ENCODE results near the gene NLRP12. TPM values are rescaled to one million over a fixed set of nuclear protein-coding genes. Genes with fewer than 3 reads are reported as not detected.

Gene NLRP12
- total RNA-seq, 1 donor from 2014 or later = not detected

DNA sequence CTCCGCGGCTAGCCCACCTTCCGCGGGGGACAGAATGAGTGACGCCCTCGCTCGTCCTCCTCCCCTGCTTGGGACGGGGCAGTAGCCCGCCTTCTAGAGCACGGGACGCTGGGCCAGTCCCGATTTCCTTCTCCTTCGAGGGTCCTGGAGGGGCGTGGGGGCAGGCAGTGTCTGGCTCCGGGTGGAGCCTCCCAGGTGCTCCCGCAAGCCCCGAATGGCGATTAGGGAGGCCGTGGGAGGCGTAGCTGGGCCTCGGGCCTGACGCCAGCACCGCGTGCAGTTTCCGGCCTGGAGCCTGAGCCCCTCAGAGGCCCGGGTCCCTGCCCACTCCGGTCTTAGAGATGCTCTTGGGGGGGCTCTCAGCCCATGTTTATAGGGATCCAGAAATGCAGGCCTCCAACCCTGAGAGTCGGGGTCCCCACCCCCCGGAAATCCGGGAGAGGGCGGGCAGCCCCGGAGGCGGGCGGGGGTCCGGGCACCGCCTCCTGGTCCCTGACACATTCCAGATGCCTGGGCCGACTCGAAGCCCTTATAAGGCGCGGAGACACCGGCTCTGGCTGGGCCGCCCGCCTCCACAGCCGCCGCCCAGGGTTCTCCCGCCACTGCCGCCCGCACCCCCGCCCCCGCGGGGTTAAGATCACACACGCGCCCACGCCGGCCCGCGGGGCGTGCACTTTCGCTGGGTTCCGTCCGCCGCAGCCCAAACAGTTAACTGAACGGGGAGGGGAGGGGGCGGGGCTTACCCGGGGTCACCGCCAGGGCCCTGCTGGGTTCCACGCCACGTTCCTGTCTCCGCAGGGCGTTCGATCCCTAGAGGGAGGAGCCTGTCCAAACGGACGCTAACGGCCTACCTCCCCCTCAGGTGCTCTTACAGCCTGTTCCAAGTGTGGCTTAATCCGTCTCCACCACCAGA lies 45.0 kb upstream of the NLRP12 start:
- Mint-ChIP-seq H3K4me3 (peak overlapping the region; percentile 87), H3K9me3 (no peaks in the 10 kb centered on the region), H3K27ac (ENCODE audit: unreplicated experiment) (peak overlapping the region; percentile 78), H3K27me3 (ENCODE audit: low read depth) (peaks cover 23% of the 10 kb centered on the region), H3K36me3 (ENCODE audit: low read depth) (peaks cover 5% of the 10 kb centered on the region), H3K4me1 (peaks cover 38% of the 10 kb centered on the region)
- DNase-seq (ENCODE audit: low read depth, low spot score) = peak; percentile 65
- peak; percentile 51 for TF ChIP-seq CTCF (conservative IDR thresholded peaks at IDR 0.05)

DNA sequence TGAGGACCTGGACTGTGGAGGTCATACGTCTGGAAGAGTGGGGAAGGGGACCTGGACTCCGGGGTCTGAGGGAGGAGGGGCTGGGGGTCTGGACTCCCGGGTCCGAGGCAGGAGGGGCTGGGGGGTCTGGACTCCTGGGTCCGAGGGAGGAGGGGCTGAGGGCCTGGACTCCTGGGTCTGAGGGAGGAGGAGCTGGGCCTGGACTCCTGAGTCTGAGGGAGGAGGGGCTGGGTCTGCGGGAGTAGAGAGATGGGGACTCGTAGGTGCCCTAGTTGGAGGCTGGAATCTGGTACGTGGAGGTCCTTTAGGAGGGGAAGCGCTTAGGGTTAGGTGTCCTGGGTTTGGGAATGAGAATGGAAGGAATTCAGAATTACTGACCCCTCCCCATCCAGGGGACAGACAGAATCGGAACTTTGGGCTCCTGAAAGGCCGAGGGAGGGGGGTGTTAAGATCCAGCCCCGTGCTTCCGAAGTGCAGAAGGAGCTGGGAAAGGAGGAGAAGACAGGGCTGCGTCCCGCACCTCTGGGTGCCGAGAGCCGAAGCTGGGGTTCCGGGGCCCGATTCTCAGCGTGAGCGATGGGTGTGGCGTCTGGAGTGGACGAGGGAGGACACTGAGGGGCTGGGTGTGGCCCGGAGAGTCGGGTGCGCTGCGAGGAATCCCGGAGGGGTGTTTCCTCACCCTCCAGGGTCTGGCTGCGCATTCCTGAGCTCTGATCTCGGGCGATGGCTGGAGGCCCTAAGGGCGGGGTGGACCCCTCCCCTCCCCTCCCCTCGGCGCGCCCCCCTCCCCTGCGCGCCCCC lies 44.2 kb upstream of the NLRP12 start:
- Mint-ChIP-seq H3K27me3 (ENCODE audit: low read depth) (peaks cover 27% of the 10 kb centered on the region), H3K4me3 (peak overlapping the region; percentile 91), H3K36me3 (ENCODE audit: low read depth) (no peaks in the 10 kb centered on the region), H3K27ac (ENCODE audit: unreplicated experiment) (peak overlapping the region; percentile 90), H3K9me3 (no peaks in the 10 kb centered on the region), H3K4me1 (peaks cover 38% of the 10 kb centered on the region)
- no peak for DNase-seq (ENCODE audit: low read depth, low spot score)
- TF ChIP-seq CTCF (conservative IDR thresholded peaks at IDR 0.05) = no peak

DNA sequence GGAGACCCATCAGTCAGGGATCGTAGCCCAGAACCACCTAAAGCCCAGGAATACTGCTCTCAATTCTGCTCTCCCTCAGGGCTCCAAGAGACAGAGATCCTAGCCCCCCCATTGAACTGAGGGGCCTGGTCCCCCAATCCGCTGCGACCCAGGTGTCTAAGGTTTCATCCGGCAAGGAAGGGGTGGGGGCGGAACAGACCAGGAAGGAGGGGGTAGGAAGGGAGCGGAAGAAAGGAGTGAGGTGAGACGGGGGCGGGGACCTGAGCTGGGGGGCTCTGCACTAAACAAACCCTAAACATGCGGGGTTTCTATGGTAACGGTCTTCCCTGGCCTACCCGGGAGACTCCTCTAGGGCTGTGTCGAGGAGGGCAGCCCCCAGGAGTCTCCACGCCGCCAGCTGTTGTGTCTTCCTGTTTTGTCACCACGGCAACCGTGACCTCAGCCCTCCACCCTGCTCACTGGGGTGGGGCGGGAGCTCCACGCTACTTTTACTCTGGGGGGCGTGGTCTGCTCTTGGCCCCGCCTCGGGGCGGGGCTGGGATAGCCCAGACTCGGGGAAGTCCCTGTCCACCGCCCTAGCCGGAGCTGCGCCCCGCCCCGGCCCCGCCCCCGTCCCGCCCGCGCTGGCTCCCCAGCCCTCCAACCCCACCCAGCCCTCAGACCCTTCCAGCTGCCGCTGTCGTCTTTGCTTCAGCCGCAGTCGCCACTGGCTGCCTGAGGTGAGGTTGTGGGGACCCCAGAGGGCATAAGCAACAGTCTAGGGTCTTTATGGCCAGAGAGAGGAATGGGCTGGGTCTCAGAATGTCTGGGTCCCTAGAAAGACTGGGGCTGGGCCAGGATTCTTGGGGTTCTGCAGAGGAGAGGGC lies 43.3 kb upstream of the NLRP12 start, which contains the start of gene MYADM:
Gene MYADM, plus strand, starts transcription at position 659 of the 866 bp plus-strand sequence. CDS start 5,647 bp downstream, outside the sequence.
- Mint-ChIP-seq H3K36me3 (ENCODE audit: low read depth) (no peaks in the 10 kb centered on the region), H3K4me1 (peaks cover 38% of the 10 kb centered on the region), H3K27me3 (ENCODE audit: low read depth) (peaks cover 30% of the 10 kb centered on the region), H3K4me3 (peak within 1 kb of the TSS; percentile 91), H3K9me3 (no peaks in the 10 kb centered on the region), H3K27ac (ENCODE audit: unreplicated experiment) (peak within 1 kb of the TSS; percentile 99)
- no peak for TF ChIP-seq CTCF (conservative IDR thresholded peaks at IDR 0.05)
- peak; percentile 98 for DNase-seq (ENCODE audit: low read depth, low spot score)

DNA sequence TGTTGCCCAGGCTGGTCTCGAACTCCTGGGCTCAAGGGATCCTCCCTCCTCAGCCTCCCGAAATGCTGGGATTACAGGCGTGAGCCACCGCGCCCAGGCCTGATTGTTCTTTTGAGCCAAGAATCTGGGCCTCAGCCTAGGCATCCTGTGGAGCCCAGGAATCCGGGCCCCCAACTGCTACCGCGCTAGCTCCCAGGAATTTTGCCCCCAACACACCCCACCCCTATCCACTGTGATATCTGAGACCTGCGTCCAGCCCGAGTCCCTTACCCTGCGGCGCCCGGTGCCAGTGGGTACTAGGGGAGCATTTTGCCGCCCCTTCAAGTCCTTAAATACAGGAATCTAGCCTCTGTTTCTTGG lies 42.7 kb upstream of the NLRP12 start:
- peak overlapping the region; percentile 91 for H3K4me3 Mint-ChIP-seq
- TF ChIP-seq CTCF (conservative IDR thresholded peaks at IDR 0.05) = no peak
- H3K36me3 Mint-ChIP-seq (ENCODE audit: low read depth) = no peaks in the 10 kb centered on the region
- H3K27me3 Mint-ChIP-seq (ENCODE audit: low read depth) = peaks cover 35% of the 10 kb centered on the region
- H3K27ac Mint-ChIP-seq (ENCODE audit: unreplicated experiment) = peak overlapping the region; percentile 99
- H3K4me1 Mint-ChIP-seq = peaks cover 38% of the 10 kb centered on the region
- no peak for DNase-seq (ENCODE audit: low read depth, low spot score)
- H3K9me3 Mint-ChIP-seq = no peaks in the 10 kb centered on the region

All from neural crest cell (in vitro differentiated cells).